H1 (cell line): ENCODE measurements around the gene CBARP. TPM values are rescaled to one million over a fixed set of nuclear protein-coding genes. Genes with fewer than 3 reads are reported as not detected.

ENCODE experiments used
- CHD2 ChIP-seq: IDR thresholded peaks from 2 replicates; pipeline ENCODE4 v1.6.1; 2012; ENCODE audit warnings: low read length, improper control_type of control experiment
- CHD7 ChIP-seq: fragments of 300-600 bp; sonication (generic); IDR thresholded peaks from 2 replicates; pipeline ENCODE4 v1.7.1; 2012; ENCODE audit warnings: low read length, moderate library complexity, mild to moderate bottlenecking, inconsistent platforms; ENCODE audit not compliant: insufficient replicate concordance
- EGR1 ChIP-seq: IDR thresholded peaks from 2 replicates; pipeline ENCODE4 v1.6.1; 2011; ENCODE audit warnings: low read depth, low read length, borderline replicate concordance
- EZH2 ChIP-seq: fragments of 200-600 bp; sonication (generic); IDR thresholded peaks from 2 replicates; pipeline ENCODE4 v1.7.1; 2012; ENCODE audit warnings: low read depth, mild to moderate bottlenecking, moderate library complexity, low read length, inconsistent platforms; ENCODE audit not compliant: severe bottlenecking
- JUN ChIP-seq: IDR thresholded peaks from 2 replicates; pipeline ENCODE4 v1.6.1; 2011; ENCODE audit warnings: low read depth, mild to moderate bottlenecking, improper control_type of control experiment, low read length
- KDM1A ChIP-seq: fragments of 200-600, 300-600 bp; sonication (generic); IDR thresholded peaks from 2 replicates; pipeline ENCODE4 v1.7.1; 2016; ENCODE audit warnings: mild to moderate bottlenecking, low read length, borderline replicate concordance
- SP1 ChIP-seq: IDR thresholded peaks from 2 replicates; pipeline ENCODE4 v1.6.1; 2011; ENCODE audit warnings: low read depth, low read length
- SRF ChIP-seq: IDR thresholded peaks from 2 replicates; pipeline ENCODE4 v1.6.1; 2011; ENCODE audit warnings: mild to moderate bottlenecking, low read depth, low read length, moderate library complexity
- USF2 ChIP-seq: IDR thresholded peaks from 2 replicates; pipeline ENCODE4 v1.6.1; 2011; ENCODE audit warnings: low read length, improper control_type of control experiment
- polyA plus RNA-seq, 7 experiments: library from polyadenylated mRNA; depleted of rRNA in 3 of 7; stranded (reverse) in 5 of 7; unstranded in 2 of 7; fragments of >200 nt in 5 of 7; fragments of 200-250 nt in 2 of 7; gene quantifications; 1 replicate in 5 of 7; 2 replicates in 1 of 7; 4 replicates in 1 of 7; pipeline versions ENCODE4 v1.2.1 to v1.2.3, GENCODE V29; 2011 to 2013; ENCODE audit warnings: missing spikeins in 2 of 7, mixed read lengths in 2 of 7
- total RNA-seq: library from RNA; stranded (reverse); fragmentation: NEBNext Ultra II Directional; extraction: Animal tissue kit (Norgen Biotek cat#: 25700); gene quantifications from 2 replicates; pipeline ENCODE4 v1.2.1, GENCODE V29; 2021

The CBARP gene
- total and polyA plus RNA-seq, 2 of the 8 experiments (the other 6 are each of a cell fraction or from before 2014, with no cell fraction given), result 4.9 to 14.7 TPM

GRCh38 chr19:1218751-1219567 is 18.8 kb downstream of the CBARP start (continued):
- TF ChIP-seq CHD7, result no peak
- TF ChIP-seq SP1, result no peak
- no peak for TF ChIP-seq JUN
- TF ChIP-seq USF2, result no peak
- no peak for TF ChIP-seq SRF
- TF ChIP-seq EZH2, result no peak
- TF ChIP-seq EGR1, result no peak
- TF ChIP-seq KDM1A, result no peak
- no peak for TF ChIP-seq CHD2
